ENCODE results near the gene COL6A1.

- no peak for TF ChIP-seq RAD21 (conservative IDR thresholded peaks at IDR 0.05 in 1 of 2, IDR thresholded peaks at IDR 0.05 in 1 of 2)
- no peak for TF ChIP-seq EHMT2 (IDR thresholded peaks at IDR 0.05; ENCODE audit: low read depth)
- no peak for TF ChIP-seq ESRRA (IDR thresholded peaks at IDR 0.05; ENCODE audit: borderline replicate concordance, low read length)
- no peak for TF ChIP-seq CTCF (IDR thresholded peaks at IDR 0.05)
Observed at GRCh38 chr21:45949928-45950739, 31.4 kb upstream of the COL6A1 start.

Measured in A549 (cell line).